ENCODE measurements around the gene PPP2R1B.

PPP2R1B gene

GRCh38 chr11:111735262-111736116 is 30.7 kb downstream of the PPP2R1B start:
- in situ Hi-C loops (cut with MboI; ENCODE audit: low pct_unique_long_range_greater_than_20kb, low sequenced_read_pairs, unreplicated experiment), result no loop called here
- TF ChIP-seq CTCF (IDR thresholded peaks at IDR 0.05; ENCODE audit: extremely low read depth, insufficient read depth, missing control alignments), result no peak
- no peak for DNase-seq (ENCODE audit: low spot score)

GRCh38 chr11:111734954-111735261 is 31.3 kb downstream of the PPP2R1B start:
- DNase-seq (ENCODE audit: low spot score), result no peak
- in situ Hi-C loops (cut with MboI; ENCODE audit: low pct_unique_long_range_greater_than_20kb, low sequenced_read_pairs, unreplicated experiment), result no loop called here
- TF ChIP-seq CTCF (IDR thresholded peaks at IDR 0.05; ENCODE audit: extremely low read depth, insufficient read depth, missing control alignments), result no peak

GRCh38 chr11:111734101-111734953 is 31.9 kb downstream of the PPP2R1B start:
- in situ Hi-C loops (cut with MboI; ENCODE audit: low pct_unique_long_range_greater_than_20kb, low sequenced_read_pairs, unreplicated experiment), result no loop called here
- DNase-seq (ENCODE audit: low spot score), result no peak
- TF ChIP-seq CTCF (IDR thresholded peaks at IDR 0.05; ENCODE audit: extremely low read depth, insufficient read depth, missing control alignments), result no peak

GRCh38 chr11:111733611-111734088 is 32.5 kb downstream of the PPP2R1B start:
- no peak for DNase-seq (ENCODE audit: low spot score)
- TF ChIP-seq CTCF (IDR thresholded peaks at IDR 0.05; ENCODE audit: extremely low read depth, insufficient read depth, missing control alignments), result no peak
- in situ Hi-C loops (cut with MboI; ENCODE audit: low pct_unique_long_range_greater_than_20kb, low sequenced_read_pairs, unreplicated experiment), result no loop called here

- no peak for TF ChIP-seq CTCF (IDR thresholded peaks at IDR 0.05; ENCODE audit: extremely low read depth, insufficient read depth, missing control alignments)
- no peak for DNase-seq (ENCODE audit: low spot score)
- in situ Hi-C loops (cut with MboI; ENCODE audit: low pct_unique_long_range_greater_than_20kb, low sequenced_read_pairs, unreplicated experiment), result no loop called here
Measured at GRCh38 chr11:111733016-111733415, 33.2 kb downstream of the PPP2R1B start.

DNA sequence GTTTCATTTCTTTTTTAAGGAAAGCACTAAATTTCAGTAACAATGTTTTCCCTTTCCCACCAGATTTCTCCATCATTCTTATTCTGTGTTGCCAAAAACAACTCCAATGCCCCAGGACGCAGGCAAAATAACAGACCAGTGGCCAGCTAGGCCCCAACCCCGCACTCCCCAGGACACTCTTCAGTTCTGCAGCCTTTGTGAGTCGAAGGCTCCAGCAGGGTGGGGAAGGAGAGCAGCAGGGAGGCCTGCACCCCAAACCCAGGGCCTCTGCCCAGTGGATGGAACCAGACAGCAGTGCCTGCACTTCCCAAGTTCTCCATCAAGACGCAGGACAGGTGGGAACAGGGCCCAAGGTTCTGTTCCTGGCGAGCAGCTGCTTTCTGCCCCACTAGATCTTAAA is 34.4 kb downstream of the PPP2R1B start:
- DNase-seq (ENCODE audit: low spot score), result no peak
- no peak for TF ChIP-seq CTCF (IDR thresholded peaks at IDR 0.05; ENCODE audit: extremely low read depth, insufficient read depth, missing control alignments)
- in situ Hi-C loops (cut with MboI; ENCODE audit: low pct_unique_long_range_greater_than_20kb, low sequenced_read_pairs, unreplicated experiment), result no loop called here
